ENCODE data around the gene HIRIP3. TPM values are rescaled to one million over a fixed set of nuclear protein-coding genes. Genes with fewer than 3 reads are reported as not detected.

HIRIP3 gene
- total and polyA plus RNA-seq, 2 of the 13 experiments (the other 11 are each of a cell fraction or from before 2014, with no cell fraction given): 12.6 to 17.2 TPM

DNA sequence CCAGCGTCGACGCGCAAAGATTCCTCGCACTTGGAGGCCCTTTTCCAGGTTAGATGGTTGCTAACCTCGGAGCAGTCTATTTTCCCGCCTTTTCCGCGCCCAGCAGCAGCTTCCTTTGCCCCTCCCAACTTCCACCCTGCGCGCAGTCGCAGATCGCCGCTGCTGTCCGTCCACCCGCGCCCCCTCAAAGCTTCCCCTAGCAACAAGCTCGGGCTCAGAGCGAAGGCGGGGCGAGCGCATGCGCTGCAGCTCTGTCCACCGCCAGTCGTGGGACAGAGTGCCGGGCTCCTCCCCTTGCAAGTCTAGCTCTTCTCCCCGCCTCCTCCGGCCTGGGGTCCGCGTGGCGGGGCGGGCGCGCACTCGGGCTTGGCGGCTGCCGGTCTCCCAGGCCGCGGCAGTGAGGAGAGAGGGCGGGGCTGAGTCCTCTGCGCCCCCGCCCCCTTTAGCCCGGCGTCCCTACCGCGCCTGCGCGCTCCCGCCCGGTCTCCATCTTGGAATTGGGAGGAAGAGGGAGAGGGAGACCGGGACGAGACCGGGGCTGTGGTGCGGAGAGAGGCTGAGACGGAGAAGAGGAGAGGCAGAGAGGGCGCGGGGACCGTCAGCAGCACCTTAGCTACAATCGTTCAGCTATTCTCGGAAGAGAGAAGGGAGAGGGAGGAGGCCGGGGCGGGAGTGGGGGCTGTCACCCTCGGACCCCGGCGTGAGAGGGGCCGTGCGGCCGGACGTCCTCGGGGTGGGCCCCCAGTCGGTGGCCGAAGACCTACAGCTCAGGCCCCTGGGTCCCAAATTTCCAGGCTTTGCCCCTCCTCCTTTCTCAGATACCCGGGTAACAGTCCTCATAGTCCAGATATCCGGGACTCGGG, 21.8 kb downstream of the HIRIP3 start, which contains the start of gene TAOK2 (continued):
- TF ChIP-seq, protein P1, sequence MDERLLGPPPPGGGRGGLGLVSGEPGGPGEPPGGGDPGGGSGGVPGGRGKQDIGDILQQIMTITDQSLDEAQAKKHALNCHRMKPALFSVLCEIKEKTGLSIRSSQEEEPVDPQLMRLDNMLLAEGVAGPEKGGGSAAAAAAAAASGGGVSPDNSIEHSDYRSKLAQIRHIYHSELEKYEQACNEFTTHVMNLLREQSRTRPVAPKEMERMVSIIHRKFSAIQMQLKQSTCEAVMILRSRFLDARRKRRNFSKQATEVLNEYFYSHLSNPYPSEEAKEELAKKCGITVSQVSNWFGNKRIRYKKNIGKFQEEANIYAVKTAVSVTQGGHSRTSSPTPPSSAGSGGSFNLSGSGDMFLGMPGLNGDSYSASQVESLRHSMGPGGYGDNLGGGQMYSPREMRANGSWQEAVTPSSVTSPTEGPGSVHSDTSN (CRISPR knock-in tag; IDR thresholded peaks at IDR 0.05): no peak
- TF ChIP-seq CCDC6 (CRISPR knock-in tag; IDR thresholded peaks at IDR 0.05) (peak; percentile 98), ZNF709 (CRISPR knock-in tag; IDR thresholded peaks at IDR 0.05) (peak; percentile 94; the same call in 1 of the 2 replicates), ZNF772 (CRISPR knock-in tag; IDR thresholded peaks at IDR 0.05) (no peak; the same call in 1 of the 2 replicates), ZNF282 (IDR thresholded peaks at IDR 0.05; ENCODE audit: partially characterized antibody) (no peak), MAFF (IDR thresholded peaks at IDR 0.05; ENCODE audit: low read depth, low read length) (no peak), KLF13 (CRISPR knock-in tag; IDR thresholded peaks at IDR 0.05) (no peak), ZNF382 (CRISPR knock-in tag; IDR thresholded peaks at IDR 0.05; ENCODE audit: borderline replicate concordance) (no peak), NAIF1 (CRISPR knock-in tag; IDR thresholded peaks at IDR 0.05; ENCODE audit: borderline replicate concordance) (no peak)
- TF ChIP-seq, protein P2, sequence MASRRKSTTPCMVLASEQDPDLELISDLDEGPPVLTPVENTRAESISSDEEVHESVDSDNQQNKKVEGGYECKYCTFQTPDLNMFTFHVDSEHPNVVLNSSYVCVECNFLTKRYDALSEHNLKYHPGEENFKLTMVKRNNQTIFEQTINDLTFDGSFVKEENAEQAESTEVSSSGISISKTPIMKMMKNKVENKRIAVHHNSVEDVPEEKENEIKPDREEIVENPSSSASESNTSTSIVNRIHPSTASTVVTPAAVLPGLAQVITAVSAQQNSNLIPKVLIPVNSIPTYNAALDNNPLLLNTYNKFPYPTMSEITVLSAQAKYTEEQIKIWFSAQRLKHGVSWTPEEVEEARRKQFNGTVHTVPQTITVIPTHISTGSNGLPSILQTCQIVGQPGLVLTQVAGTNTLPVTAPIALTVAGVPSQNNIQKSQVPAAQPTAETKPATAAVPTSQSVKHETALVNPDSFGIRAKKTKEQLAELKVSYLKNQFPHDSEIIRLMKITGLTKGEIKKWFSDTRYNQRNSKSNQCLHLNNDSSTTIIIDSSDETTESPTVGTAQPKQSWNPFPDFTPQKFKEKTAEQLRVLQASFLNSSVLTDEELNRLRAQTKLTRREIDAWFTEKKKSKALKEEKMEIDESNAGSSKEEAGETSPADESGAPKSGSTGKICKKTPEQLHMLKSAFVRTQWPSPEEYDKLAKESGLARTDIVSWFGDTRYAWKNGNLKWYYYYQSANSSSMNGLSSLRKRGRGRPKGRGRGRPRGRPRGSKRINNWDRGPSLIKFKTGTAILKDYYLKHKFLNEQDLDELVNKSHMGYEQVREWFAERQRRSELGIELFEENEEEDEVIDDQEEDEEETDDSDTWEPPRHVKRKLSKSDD (CRISPR knock-in tag; IDR thresholded peaks at IDR 0.05; ENCODE audit: low read depth): peak; percentile 88
- TF ChIP-seq, protein P3, sequence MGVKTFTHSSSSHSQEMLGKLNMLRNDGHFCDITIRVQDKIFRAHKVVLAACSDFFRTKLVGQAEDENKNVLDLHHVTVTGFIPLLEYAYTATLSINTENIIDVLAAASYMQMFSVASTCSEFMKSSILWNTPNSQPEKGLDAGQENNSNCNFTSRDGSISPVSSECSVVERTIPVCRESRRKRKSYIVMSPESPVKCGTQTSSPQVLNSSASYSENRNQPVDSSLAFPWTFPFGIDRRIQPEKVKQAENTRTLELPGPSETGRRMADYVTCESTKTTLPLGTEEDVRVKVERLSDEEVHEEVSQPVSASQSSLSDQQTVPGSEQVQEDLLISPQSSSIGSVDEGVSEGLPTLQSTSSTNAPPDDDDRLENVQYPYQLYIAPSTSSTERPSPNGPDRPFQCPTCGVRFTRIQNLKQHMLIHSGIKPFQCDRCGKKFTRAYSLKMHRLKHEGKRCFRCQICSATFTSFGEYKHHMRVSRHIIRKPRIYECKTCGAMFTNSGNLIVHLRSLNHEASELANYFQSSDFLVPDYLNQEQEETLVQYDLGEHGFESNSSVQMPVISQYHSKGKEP (CRISPR knock-in tag; IDR thresholded peaks at IDR 0.05): no peak
- TF ChIP-seq, protein P4, sequence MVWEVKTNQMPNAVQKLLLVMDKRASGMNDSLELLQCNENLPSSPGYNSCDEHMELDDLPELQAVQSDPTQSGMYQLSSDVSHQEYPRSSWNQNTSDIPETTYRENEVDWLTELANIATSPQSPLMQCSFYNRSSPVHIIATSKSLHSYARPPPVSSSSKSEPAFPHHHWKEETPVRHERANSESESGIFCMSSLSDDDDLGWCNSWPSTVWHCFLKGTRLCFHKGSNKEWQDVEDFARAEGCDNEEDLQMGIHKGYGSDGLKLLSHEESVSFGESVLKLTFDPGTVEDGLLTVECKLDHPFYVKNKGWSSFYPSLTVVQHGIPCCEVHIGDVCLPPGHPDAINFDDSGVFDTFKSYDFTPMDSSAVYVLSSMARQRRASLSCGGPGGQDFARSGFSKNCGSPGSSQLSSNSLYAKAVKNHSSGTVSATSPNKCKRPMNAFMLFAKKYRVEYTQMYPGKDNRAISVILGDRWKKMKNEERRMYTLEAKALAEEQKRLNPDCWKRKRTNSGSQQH (CRISPR knock-in tag; IDR thresholded peaks at IDR 0.05; ENCODE audit: low read depth): 0 out of 2 replicates have a peak, but pooled peaks have one; percentile 34
- TF ChIP-seq, protein P5, sequence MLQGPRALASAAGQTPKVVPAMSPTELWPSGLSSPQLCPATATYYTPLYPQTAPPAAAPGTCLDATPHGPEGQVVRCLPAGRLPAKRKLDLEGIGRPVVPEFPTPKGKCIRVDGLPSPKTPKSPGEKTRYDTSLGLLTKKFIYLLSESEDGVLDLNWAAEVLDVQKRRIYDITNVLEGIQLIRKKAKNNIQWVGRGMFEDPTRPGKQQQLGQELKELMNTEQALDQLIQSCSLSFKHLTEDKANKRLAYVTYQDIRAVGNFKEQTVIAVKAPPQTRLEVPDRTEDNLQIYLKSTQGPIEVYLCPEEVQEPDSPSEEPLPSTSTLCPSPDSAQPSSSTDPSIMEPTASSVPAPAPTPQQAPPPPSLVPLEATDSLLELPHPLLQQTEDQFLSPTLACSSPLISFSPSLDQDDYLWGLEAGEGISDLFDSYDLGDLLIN (CRISPR knock-in tag; IDR thresholded peaks at IDR 0.05; ENCODE audit: borderline replicate concordance): peak; percentile 61; the same call in 1 of the 2 replicates
- TF ChIP-seq, protein P6, sequence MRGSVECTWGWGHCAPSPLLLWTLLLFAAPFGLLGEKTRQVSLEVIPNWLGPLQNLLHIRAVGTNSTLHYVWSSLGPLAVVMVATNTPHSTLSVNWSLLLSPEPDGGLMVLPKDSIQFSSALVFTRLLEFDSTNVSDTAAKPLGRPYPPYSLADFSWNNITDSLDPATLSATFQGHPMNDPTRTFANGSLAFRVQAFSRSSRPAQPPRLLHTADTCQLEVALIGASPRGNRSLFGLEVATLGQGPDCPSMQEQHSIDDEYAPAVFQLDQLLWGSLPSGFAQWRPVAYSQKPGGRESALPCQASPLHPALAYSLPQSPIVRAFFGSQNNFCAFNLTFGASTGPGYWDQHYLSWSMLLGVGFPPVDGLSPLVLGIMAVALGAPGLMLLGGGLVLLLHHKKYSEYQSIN (CRISPR knock-in tag; IDR thresholded peaks at IDR 0.05; ENCODE audit: borderline replicate concordance): no peak
- TF ChIP-seq, protein P7, sequence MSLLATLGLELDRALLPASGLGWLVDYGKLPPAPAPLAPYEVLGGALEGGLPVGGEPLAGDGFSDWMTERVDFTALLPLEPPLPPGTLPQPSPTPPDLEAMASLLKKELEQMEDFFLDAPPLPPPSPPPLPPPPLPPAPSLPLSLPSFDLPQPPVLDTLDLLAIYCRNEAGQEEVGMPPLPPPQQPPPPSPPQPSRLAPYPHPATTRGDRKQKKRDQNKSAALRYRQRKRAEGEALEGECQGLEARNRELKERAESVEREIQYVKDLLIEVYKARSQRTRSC (CRISPR knock-in tag; IDR thresholded peaks at IDR 0.05; ENCODE audit: low read depth): no peak

Measured in HepG2 (cell line).